Sciatic nerve (tissue), 2 donors: ENCODE data around the gene GUCA2B. TPM values are rescaled to one million over a fixed set of nuclear protein-coding genes. Genes with fewer than 3 reads are reported as not detected.
A peak's percentile ranks its signal among the peaks of the same experiment; 100 is the strongest.

ENCODE experiments used
- ATAC-seq: fragments of 200-7000 bp; cut with Tn5 transposase; one replicate; pipeline ENCODE4 v1.9.1; 2020; ENCODE audit warnings: mild to moderate bottlenecking, moderate library complexity
- DNase-seq: peaks from one replicate; pipeline ENCODE4 v3.0.0-alpha.2; 2020; ENCODE audit warnings: low spot score
- intact Hi-C: fragments of 100-400 bp; cut with DNase I; formaldehyde crosslinking; loops from one replicate; pipeline ENCODE4 v1.14.2; 2022
- total RNA-seq: library from RNA; stranded (reverse); fragmentation: NEBNext Ultra II Directional; extraction: Animal tissue kit (Norgen Biotek cat#: 25700); gene quantifications from one replicate; pipeline ENCODE4 v1.2.1, GENCODE V29; 2021
- donor health status: DM: no; HTN: no; CAD: no.
- donor health status: DM: no; HTN: no; CAD: no.

Gene GUCA2B
- total RNA-seq, 1 donor from 2014 or later: not detected

- DNase-seq (no peak), ATAC-seq (no peak)
- intact Hi-C loops: no loop called here
Measured at GRCh38 chr1:42163536-42164503, 10.6 kb downstream of the GUCA2B start.

GRCh38 chr1:42164551-42165420, 11.6 kb downstream of the GUCA2B start, which contains the start of gene GUCA2A:
Gene GUCA2A (minus strand): TSS chr1:42164745. CDS start chr1:42164712, 33 bp downstream.
- intact Hi-C loops: no loop called here
- ATAC-seq (no peak), DNase-seq (no peak)

GRCh38 chr1:42165511-42166210, 12.5 kb downstream of the GUCA2B start:
- ATAC-seq: peak; percentile 41
- intact Hi-C loops: no loop called here
- DNase-seq: no peak

GRCh38 chr1:42167611-42168390, 14.6 kb downstream of the GUCA2B start:
- DNase-seq (no peak), ATAC-seq (no peak)
- intact Hi-C loops: no loop called here

GRCh38 chr1:42168391-42168670, 15.1 kb downstream of the GUCA2B start:
- no peak for DNase-seq
- no peak for ATAC-seq
- intact Hi-C loops: no loop called here

- ATAC-seq (no peak), DNase-seq (no peak)
- intact Hi-C loops: no loop called here
Measured at GRCh38 chr1:42168763-42169162, 15.6 kb downstream of the GUCA2B start.

- ATAC-seq (no peak), DNase-seq (no peak)
- intact Hi-C loops: no loop called here
Measured at GRCh38 chr1:42170779-42171621, 17.8 kb downstream of the GUCA2B start.

- ATAC-seq: no peak
- intact Hi-C loops: no loop called here
- DNase-seq: no peak
Measured at GRCh38 chr1:42171679-42172266, 18.6 kb downstream of the GUCA2B start.

GRCh38 chr1:42172381-42173133, 19.3 kb downstream of the GUCA2B start:
- ATAC-seq (peak; percentile 22), DNase-seq (no peak)
- intact Hi-C loops: no loop called here

GRCh38 chr1:42173155-42173933, 20.1 kb downstream of the GUCA2B start:
- peak; percentile 78 for DNase-seq
- intact Hi-C loops: no loop called here

GRCh38 chr1:42173961-42174735, 20.9 kb downstream of the GUCA2B start:
- intact Hi-C loops: no loop called here
- no peak for ATAC-seq

More at GRCh38 chr1:42173155-42173933, 20.1 kb downstream of the GUCA2B start:
- ATAC-seq: peak; percentile 69

GRCh38 chr1:42175314-42176054, 22.3 kb downstream of the GUCA2B start:
- ATAC-seq: no peak
- intact Hi-C loops: no loop called here
- DNase-seq: no peak

More at GRCh38 chr1:42173961-42174735, 20.9 kb downstream of the GUCA2B start:
- no peak for DNase-seq

GRCh38 chr1:42176902-42177519, 23.8 kb downstream of the GUCA2B start:
- intact Hi-C loops: no loop called here
- DNase-seq (no peak), ATAC-seq (peak; percentile 29)

- DNase-seq (no peak), ATAC-seq (peak; percentile 71)
- intact Hi-C loops: no loop called here
Measured at GRCh38 chr1:42177541-42177981, 24.4 kb downstream of the GUCA2B start.
